Stomach (tissue), 9 donors: ENCODE results near the gene NEMP2. TPM values are rescaled to one million over a fixed set of nuclear protein-coding genes. Genes with fewer than 3 reads are reported as not detected.

Source experiments
- DNase-seq, 2 donors: peaks; one replicate each; pipeline versions ENCODE4 v3.0.0 to v3.0.0-alpha.2; 2013 to 2019
- H3K27ac ChIP-seq, 5 donors: fragments of 200-600 bp in 4 of 5; sonication (generic) in 4 of 5; one replicate each; pipeline ENCODE4 v1.5.1; 2013 to 2019; ENCODE audit warnings: mild to moderate bottlenecking in 1 of 5, moderate library complexity in 1 of 5
- H3K27me3 ChIP-seq, 3 donors: fragments of 200-600 bp; sonication (generic); one replicate each; pipeline ENCODE4 v1.5.1; 2017 to 2019; ENCODE audit warnings: mixed run types in 1 of 3
- H3K36me3 ChIP-seq, 4 donors: fragments of 200-600 bp; sonication (generic); 1 replicate in 3 of 4; 2 replicates in 1 of 4; pipeline ENCODE4 v1.5.1; 2016 to 2019
- H3K4me1 ChIP-seq, 4 donors: fragments of 200-600 bp; sonication (generic); one replicate each; pipeline ENCODE4 v1.5.1; 2016 to 2019
- H3K4me3 ChIP-seq, 4 donors: fragments of 200-600 bp; sonication (generic) in 3 of 4; one replicate each; pipeline ENCODE4 v1.5.1; 2016 to 2019; ENCODE audit warnings: mild to moderate bottlenecking in 1 of 4
- H3K9me3 ChIP-seq, 4 donors: fragments of 200-600 bp; sonication (generic); one replicate each; pipeline ENCODE4 v1.5.1; 2016 to 2019
- EP300 ChIP-seq: sonication (generic); formaldehyde crosslinking; IDR thresholded peaks from one replicate; pipeline ENCODE4 v1.6.1; 2017; ENCODE audit warnings: antibody characterized with exemption
- POLR2A ChIP-seq, 4 donors: fragments of 450-650 bp; IDR thresholded peaks; one replicate each; pipeline ENCODE4 v1.6.1; 2016; ENCODE audit warnings: antibody characterized with exemption in 4 of 4, control low read depth in 2 of 4, mild to moderate bottlenecking in 1 of 4, moderate library complexity in 1 of 4
- POLR2AphosphoS5 ChIP-seq, 3 donors: sonication (generic); formaldehyde crosslinking; IDR thresholded peaks; one replicate each; pipeline ENCODE4 v1.6.1; 2016; ENCODE audit warnings: antibody characterized with exemption in 3 of 3
- WGBS, 5 donors: extraction: QIAGEN DNeasy Blood & Tissue Kit in 3 of 5; methylation state at CpG; one replicate each; pipeline versions ENCODE4 v1.1.5 to v1.1.7; 2013 to 2018; 5-methylcytosine and 5-hydroxymethylcytosine counted together
- intact Hi-C: fragments of 100-400 bp; cut with DNase I; formaldehyde crosslinking; loops from one replicate; pipeline ENCODE4 v1.15.1; 2023; ENCODE audit warnings: low total_unique reads
- polyA plus RNA-seq, 3 donors: library from polyadenylated mRNA; stranded (reverse); fragments of 200-250 nt; gene quantifications; one replicate each; pipeline ENCODE4 v1.2.3, GENCODE V29; 2013
- total RNA-seq, 5 donors: library from RNA; depleted of rRNA; stranded (reverse); fragments of >200 nt; gene quantifications; one replicate each; pipeline versions ENCODE4 v1.1.0 to v1.2.3, GENCODE V29; 2014 to 2016
- TF ChIP-seq, protein P1 (sequence below), 7 experiments: fragments of 450-650 bp in 4 of 7; fragments of 200-600 bp in 3 of 7; sonication (generic) in 3 of 7; IDR thresholded peaks; one replicate each; pipeline ENCODE4 v1.5.1; 2016 to 2019; ENCODE audit warnings: antibody characterized with exemption in 7 of 7, control low read depth in 2 of 7, mild to moderate bottlenecking in 1 of 7
- donor health status: healthy with polysubstance abuse.
- donor health status: Bipolar disorder and iron deficiency.
- donor health status: healthy.

NEMP2 gene
- total and polyA plus RNA-seq, 8 donors, result 0.60 to 18.7 (median 1.6) TPM; not detected in 2

DNA sequence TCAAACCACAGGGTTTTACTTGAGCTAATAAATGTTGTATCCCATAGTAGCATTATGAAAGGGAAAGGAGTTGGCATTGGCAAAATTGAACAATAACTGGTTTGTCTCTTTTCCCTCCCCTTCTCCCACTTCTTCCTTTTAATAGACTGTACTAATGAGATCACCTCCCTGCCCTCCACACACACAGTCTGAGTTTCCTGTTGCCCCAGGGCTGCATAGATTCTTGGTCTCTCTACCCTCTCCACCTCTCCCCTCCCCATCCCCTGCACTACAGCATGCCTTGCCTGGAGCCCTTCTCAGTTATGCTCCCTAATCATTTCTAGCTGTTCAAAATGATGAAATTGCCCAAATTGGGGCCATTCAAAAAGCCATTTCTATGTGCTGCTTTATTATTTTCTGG lies 37.2 kb upstream of the NEMP2 start:
- Histone ChIP-seq H3K27ac (no peak overlapping the region), H3K36me3 (no peaks in the 10 kb centered on the region), H3K4me1 (no peaks in the 10 kb centered on the region), H3K9me3 (peaks cover 7 to 13% (median 9%) of the 10 kb centered on the region in 4 donors), H3K27me3 (no peaks in the 10 kb centered on the region), H3K4me3 (no peak overlapping the region)
- intact Hi-C loops, result no loop called here
- TF ChIP-seq, protein P1, sequence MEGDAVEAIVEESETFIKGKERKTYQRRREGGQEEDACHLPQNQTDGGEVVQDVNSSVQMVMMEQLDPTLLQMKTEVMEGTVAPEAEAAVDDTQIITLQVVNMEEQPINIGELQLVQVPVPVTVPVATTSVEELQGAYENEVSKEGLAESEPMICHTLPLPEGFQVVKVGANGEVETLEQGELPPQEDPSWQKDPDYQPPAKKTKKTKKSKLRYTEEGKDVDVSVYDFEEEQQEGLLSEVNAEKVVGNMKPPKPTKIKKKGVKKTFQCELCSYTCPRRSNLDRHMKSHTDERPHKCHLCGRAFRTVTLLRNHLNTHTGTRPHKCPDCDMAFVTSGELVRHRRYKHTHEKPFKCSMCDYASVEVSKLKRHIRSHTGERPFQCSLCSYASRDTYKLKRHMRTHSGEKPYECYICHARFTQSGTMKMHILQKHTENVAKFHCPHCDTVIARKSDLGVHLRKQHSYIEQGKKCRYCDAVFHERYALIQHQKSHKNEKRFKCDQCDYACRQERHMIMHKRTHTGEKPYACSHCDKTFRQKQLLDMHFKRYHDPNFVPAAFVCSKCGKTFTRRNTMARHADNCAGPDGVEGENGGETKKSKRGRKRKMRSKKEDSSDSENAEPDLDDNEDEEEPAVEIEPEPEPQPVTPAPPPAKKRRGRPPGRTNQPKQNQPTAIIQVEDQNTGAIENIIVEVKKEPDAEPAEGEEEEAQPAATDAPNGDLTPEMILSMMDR (IDR thresholded peaks at IDR 0.05), result no peak
- no peak for TF ChIP-seq POLR2A (IDR thresholded peaks at IDR 0.05)
- TF ChIP-seq EP300, result no peak
- TF ChIP-seq POLR2AphosphoS5 (IDR thresholded peaks at IDR 0.05), result no peak
- no peak for DNase-seq

DNA sequence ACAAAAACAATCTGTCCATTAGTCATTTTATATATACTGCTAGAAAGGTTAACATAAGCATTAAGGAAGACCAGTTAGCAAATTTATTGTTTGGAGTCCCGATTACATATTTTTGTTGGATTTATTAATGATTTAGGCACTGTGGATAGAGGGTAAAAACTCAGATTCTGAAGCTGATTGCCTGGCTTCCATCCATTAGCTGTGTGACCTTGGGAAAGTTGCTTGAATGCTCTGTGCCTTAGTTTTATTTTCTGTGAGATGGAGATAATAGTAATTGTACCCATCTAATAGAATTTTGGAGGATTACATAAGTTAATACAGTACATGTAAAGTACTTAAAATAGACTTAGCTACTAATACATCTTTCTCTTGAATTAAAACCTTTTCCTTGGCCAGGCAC lies 36.3 kb upstream of the NEMP2 start:
- intact Hi-C loops, result no loop called here
- DNase-seq, result no peak
- Histone ChIP-seq H3K9me3 (peaks cover 7 to 13% (median 9%) of the 10 kb centered on the region in 4 donors), H3K4me3 (no peak overlapping the region), H3K4me1 (no peaks in the 10 kb centered on the region), H3K27me3 (no peaks in the 10 kb centered on the region), H3K27ac (no peak overlapping the region), H3K36me3 (no peaks in the 10 kb centered on the region)
- WGBS, 5 donors, result 71 to 93% (median 77%) methylated on average over 1 of the region's 1 CpG
- TF ChIP-seq, protein P1 (IDR thresholded peaks at IDR 0.05), result no peak
- TF ChIP-seq POLR2A (IDR thresholded peaks at IDR 0.05), result no peak
- TF ChIP-seq POLR2AphosphoS5 (IDR thresholded peaks at IDR 0.05), result no peak
- TF ChIP-seq EP300, result no peak

DNA sequence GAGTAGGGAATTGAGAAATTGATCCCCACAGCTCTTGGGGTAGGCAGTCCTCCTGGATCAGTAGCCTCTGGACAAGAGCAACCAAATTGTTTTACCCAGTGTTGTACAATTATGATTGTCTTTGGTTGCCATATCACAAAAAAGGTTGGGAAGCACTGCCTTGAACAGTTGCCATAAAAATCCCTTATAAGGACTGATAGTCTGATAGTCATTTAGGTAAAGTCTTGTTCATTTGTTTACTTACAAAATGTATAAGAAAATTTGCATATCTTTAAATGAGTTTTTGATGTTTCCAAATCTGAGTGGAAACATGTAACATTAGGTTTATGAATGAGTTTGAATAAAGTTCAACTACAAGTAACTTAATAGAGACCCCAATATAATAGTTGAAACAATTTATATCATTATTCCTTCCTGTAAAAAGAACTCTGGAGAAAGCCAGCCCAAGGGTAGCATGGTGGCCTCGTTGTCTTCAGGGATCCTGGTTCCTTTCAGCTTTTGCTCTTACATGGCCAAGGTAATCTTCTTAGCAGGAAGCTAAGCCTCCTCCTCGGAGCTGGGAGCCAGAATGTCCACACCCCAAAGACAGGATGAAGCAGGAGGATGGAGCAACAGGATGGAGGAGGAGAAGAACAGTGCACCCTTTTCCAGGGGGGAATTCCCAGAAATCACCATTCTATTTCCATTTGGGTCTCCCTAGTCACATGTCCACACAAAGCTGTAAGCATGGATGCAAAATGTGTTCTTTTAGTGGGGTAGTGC lies 35.7 kb upstream of the NEMP2 start:
- 63 to 87% (median 83%) methylated on average over 2 of the region's 2 CpGs for WGBS, 5 donors
- no peaks in the 10 kb centered on the region for H3K4me1 ChIP-seq
- no peaks in the 10 kb centered on the region for H3K27me3 ChIP-seq
- H3K4me3 ChIP-seq, result no peak overlapping the region
- peaks cover 7 to 13% (median 9%) of the 10 kb centered on the region in 4 donors for H3K9me3 ChIP-seq
- DNase-seq, result no peak
- H3K27ac ChIP-seq, result no peak overlapping the region
- TF ChIP-seq POLR2A (IDR thresholded peaks at IDR 0.05) (no peak), POLR2AphosphoS5 (IDR thresholded peaks at IDR 0.05) (no peak), EP300 (no peak)
- TF ChIP-seq, protein P1 (IDR thresholded peaks at IDR 0.05), result no peak
- intact Hi-C loops, result no loop called here
- H3K36me3 ChIP-seq, result no peaks in the 10 kb centered on the region

DNA sequence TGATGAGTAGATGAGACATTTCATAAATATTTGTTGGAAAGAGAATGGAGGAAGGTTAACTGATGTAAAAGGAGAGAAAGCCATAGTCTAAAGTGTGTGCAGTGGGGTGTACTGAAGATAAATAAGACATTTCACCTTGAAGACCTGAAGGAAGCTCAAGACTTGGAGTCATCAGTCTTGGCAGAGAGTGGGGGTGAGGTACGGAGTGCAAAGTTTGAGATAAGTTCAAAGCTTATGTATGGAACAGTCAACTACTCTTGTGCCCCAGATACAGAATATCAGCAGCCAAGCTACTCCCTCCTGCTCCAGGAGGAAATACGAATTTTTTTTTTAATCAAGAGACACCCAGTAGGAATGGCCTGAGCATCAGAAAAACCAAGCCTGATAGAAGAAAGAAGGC lies 30.3 kb upstream of the NEMP2 start:
- peaks cover 7 to 13% (median 9%) of the 10 kb centered on the region in 4 donors for H3K9me3 ChIP-seq
- H3K27ac ChIP-seq, result no peak overlapping the region
- WGBS, 5 donors, result 67 to 86% (median 77%) methylated on average over 2 of the region's 2 CpGs
- H3K4me3 ChIP-seq, result no peak overlapping the region
- TF ChIP-seq POLR2AphosphoS5 (IDR thresholded peaks at IDR 0.05) (no peak), EP300 (no peak), POLR2A (IDR thresholded peaks at IDR 0.05) (no peak)
- TF ChIP-seq, protein P1 (IDR thresholded peaks at IDR 0.05), result no peak
- H3K36me3 ChIP-seq, result no peaks in the 10 kb centered on the region
- H3K27me3 ChIP-seq, result no peaks in the 10 kb centered on the region
- no peak for DNase-seq
- H3K4me1 ChIP-seq, result no peaks in the 10 kb centered on the region
- intact Hi-C loops, result no loop called here
